Muscle layer of duodenum (tissue), 2 donors: Measurements from ENCODE around the gene RCL1.

Experiments
- H3K27ac ChIP-seq: one replicate; pipeline ENCODE4 v1.7.0; 2013; ENCODE audit warnings: mild to moderate bottlenecking, low read length
- H3K27me3 ChIP-seq: one replicate; pipeline ENCODE4 v1.7.0; 2013; ENCODE audit warnings: low read depth, mild to moderate bottlenecking, control low read depth, low read length
- H3K36me3 ChIP-seq, 2 donors: one replicate each; pipeline ENCODE4 v1.7.0; 2013; ENCODE audit warnings: low read length in 2 of 2, control low read depth in 1 of 2, mild to moderate bottlenecking in 1 of 2; ENCODE audit not compliant: insufficient read depth in 2 of 2, control insufficient read depth in 1 of 2
- H3K4me1 ChIP-seq, 2 donors: one replicate each; pipeline ENCODE4 v1.7.0; 2013; ENCODE audit warnings: low read length in 2 of 2, mild to moderate bottlenecking in 2 of 2, control low read depth in 1 of 2, moderate library complexity in 1 of 2; ENCODE audit not compliant: insufficient read depth in 2 of 2, control insufficient read depth in 1 of 2
- H3K4me3 ChIP-seq, 2 donors: one replicate each; pipeline ENCODE4 v1.7.0; 2013; ENCODE audit warnings: low read length in 2 of 2, low read depth in 1 of 2, mild to moderate bottlenecking in 1 of 2
- H3K9me3 ChIP-seq, 2 donors: one replicate each; pipeline ENCODE4 v1.7.0; 2013; ENCODE audit warnings: low read length in 2 of 2, control low read depth in 1 of 2, mild to moderate bottlenecking in 1 of 2; ENCODE audit not compliant: control insufficient read depth in 1 of 2
- donor health status: healthy.

Gene RCL1

DNA sequence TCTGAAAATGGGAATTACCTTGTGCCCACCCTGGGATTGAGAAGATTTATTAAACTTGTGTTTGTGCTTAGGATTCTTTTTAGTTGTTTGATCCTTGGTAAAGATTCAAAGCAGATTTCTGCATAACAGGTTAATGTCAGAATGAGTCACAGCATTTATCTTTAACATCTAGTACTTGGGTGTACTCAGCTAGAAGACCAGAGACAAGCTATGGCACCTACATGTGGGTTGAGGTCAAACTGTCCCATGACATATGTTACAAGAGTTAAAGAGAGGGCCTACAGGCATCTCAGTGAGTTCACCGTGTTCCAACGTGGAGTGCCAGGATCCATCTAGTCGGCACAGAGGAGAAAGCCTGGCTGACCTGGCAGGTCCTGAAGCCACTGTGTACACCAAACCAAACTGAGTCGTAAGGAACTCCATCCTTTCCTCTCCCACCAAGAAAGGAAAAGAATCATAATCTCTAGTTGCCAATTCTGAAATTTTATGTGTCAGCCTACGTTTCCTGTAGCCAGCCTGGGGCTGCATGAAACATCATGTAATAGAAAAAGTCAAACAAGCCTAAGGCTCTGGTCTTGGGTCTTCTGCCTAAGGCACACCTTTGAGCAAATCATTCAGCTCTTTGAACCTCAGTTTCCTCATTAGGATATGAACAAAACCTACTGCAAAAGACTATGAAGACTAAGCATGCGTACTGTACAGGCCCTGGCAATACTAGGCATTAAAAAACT lies 73.7 kb downstream of the RCL1 start:
- no peak overlapping the region for H3K27ac ChIP-seq

DNA sequence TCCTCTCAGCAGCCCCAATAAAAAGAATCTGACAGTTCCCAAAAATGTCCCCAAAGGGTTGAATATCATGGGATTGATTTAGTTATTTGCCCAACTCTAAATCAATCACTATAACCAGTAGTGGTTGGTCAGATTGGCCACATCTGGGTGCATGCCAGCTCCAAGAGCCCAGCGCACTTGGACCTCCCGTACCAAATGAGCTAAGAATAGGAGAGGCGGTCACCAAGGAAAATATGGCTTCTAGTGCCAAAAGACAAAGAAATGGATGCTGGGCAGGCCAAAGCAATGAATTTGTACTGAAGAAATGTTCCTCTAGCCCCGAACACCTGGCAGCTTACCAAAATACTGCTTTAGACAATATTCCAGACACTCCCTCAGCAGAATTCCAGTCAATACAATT lies 80.3 kb downstream of the RCL1 start:
- Histone ChIP-seq H3K36me3 (peaks cover 0 to 7% of the 10 kb centered on the region in 2 donors), H3K9me3 (no peaks in the 10 kb centered on the region), H3K4me3 (no peak overlapping the region), H3K27me3 (no peaks in the 10 kb centered on the region), H3K27ac (no peak overlapping the region), H3K4me1 (no peaks in the 10 kb centered on the region)

More for the DNA sequence above, 73.7 kb downstream of the RCL1 start:
- no peaks in the 10 kb centered on the region for H3K27me3 ChIP-seq
- no peaks in the 10 kb centered on the region for H3K9me3 ChIP-seq
- no peak overlapping the region for H3K4me3 ChIP-seq
- H3K36me3 ChIP-seq: peaks cover 0 to 8% of the 10 kb centered on the region in 2 donors
- no peaks in the 10 kb centered on the region for H3K4me1 ChIP-seq

DNA sequence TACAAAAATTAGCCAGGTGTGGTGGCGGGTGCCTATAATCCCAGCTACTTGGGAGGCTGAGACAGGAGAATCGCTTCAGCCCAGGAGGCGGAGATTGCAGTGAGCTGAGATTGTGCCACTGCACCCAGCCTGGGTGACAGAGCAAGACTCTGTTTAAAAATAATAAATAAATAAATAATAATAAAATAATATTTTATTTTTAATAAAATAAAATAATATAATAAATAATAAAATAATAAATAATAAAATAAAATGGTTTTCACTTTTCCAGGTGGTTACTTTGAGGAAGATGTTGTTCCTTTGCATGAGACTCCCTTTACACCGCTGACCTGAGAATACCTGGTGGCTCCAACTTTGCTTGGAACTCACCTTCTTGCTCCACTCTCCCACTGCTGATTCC lies 82.8 kb downstream of the RCL1 start:
- Histone ChIP-seq H3K9me3 (no peaks in the 10 kb centered on the region), H3K27ac (no peak overlapping the region), H3K36me3 (peaks cover 0 to 4% of the 10 kb centered on the region in 2 donors), H3K4me3 (no peak overlapping the region), H3K4me1 (no peaks in the 10 kb centered on the region), H3K27me3 (no peaks in the 10 kb centered on the region)

DNA sequence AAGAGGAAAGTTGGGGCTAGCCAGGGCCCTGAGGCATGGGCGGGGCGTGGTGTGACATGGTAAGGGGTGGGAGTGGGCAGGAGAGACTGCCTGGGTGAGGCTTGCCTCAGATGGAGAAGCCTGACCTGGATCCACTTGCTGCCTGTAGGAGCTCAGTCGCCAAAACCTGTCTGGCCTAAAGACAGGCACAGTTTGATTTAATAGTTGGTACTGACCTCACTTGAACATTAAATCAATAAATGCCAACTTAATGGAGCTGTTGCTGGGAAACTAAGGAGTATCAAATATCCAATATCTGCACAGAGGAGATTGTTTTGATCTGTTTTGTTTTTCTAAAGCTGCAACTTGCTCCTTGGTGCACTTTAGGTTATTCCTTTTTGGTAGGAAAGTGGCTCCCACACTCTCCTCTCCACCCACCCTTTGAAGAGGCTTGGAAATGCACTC lies 86.4 kb downstream of the RCL1 start:
- Histone ChIP-seq H3K27ac (no peak overlapping the region), H3K4me1 (no peaks in the 10 kb centered on the region), H3K27me3 (no peaks in the 10 kb centered on the region), H3K36me3 (peaks cover 0 to 4% of the 10 kb centered on the region in 2 donors), H3K9me3 (no peaks in the 10 kb centered on the region), H3K4me3 (no peak overlapping the region)

DNA sequence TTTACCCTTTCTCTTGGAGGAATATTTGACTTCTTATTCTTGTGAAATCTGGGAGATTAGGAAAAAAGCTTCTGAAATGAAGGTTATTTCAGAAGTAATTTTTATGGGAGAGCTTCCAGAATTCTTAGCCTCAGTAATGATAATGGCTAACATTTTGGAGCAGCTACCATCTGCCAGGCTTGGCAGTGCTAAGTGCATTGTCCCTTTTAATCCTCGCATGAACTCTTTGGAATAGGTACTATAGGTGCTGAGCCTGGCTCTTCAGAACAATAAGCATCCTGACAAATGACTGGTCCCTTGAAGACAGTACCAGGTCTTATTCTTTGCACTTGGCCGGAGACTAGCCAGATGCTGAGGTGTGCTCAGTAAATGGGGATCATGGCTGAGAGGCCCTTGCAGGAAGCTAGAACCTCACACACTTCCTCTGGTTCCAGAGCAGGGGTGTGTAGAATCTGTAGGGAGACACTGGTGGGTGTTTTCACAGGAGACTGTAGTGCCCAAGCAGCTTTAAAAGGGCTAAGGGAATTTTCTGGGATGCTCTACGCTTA lies 90.7 kb downstream of the RCL1 start:
- Histone ChIP-seq H3K4me1 (no peaks in the 10 kb centered on the region), H3K27me3 (no peaks in the 10 kb centered on the region)

DNA sequence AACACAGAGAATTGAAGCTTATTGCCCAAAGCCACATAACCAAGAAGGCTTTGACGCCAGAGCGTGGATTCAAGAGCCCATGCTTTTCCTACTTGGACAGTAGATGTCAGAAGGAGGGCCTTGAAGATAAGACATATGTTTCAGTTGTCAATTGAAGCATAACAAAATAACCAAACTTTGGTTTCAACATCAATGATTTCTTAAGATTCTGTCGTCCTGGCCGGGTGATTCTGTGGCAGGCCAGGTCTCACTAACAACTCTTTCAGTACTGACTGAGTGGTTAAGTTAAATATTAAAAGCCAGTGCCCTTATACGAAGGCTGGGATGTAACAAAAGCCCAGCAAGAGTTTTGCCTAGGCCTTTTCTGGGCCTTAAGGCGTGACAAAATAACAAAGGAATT lies 94.0 kb downstream of the RCL1 start:
- H3K4me1 ChIP-seq: no peaks in the 10 kb centered on the region
- no peak overlapping the region for H3K4me3 ChIP-seq
- no peak overlapping the region for H3K27ac ChIP-seq
- no peaks in the 10 kb centered on the region for H3K27me3 ChIP-seq
- H3K36me3 ChIP-seq: no peaks in the 10 kb centered on the region
- no peaks in the 10 kb centered on the region for H3K9me3 ChIP-seq

More for the DNA sequence above, 90.7 kb downstream of the RCL1 start:
- Histone ChIP-seq H3K36me3 (no peaks in the 10 kb centered on the region), H3K27ac (no peak overlapping the region), H3K9me3 (no peaks in the 10 kb centered on the region), H3K4me3 (no peak overlapping the region)

DNA sequence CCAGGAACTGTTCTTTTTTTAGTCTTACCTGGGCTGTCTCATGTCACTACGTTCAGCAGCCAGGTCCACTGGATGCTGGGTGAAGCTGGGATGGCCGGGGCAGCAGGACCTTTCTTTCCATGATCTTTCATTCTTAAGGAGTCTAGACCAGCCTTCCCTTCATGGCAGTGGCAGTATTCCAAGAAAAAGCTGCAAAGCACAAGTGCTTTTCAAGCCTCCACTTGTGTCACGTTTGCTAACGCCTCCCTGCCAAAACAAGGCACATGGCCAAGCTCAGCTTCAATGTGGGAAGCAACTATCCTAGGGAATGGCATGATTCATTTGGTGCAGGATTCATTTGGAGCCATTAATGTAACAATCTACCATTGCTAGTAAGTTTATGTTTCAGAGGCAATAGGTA lies 94.8 kb downstream of the RCL1 start:
- no peaks in the 10 kb centered on the region for H3K27me3 ChIP-seq
- H3K4me1 ChIP-seq: no peaks in the 10 kb centered on the region
- H3K4me3 ChIP-seq: no peak overlapping the region
- H3K27ac ChIP-seq: no peak overlapping the region
- H3K36me3 ChIP-seq: no peaks in the 10 kb centered on the region
- H3K9me3 ChIP-seq: no peaks in the 10 kb centered on the region

DNA sequence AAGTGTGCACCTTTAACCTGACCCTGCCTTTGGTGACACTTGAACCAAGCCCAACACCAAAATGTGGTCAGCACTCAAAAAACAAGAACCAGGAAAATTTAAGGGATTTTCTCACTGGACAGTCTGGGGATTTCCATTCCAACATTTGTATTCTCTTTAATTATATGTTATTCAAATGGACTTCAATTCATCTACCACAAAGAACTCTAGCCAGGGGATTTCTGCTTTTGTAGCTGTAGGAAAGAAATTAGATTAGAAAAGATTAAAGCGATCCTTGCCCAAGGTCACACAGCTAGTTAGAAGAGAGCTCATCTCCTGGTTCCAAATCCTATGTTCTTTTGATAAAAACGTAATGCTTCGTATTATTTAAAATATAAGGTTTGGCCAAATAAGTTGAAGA lies 97.5 kb downstream of the RCL1 start:
- Histone ChIP-seq H3K36me3 (no peaks in the 10 kb centered on the region), H3K4me1 (no peaks in the 10 kb centered on the region)

DNA sequence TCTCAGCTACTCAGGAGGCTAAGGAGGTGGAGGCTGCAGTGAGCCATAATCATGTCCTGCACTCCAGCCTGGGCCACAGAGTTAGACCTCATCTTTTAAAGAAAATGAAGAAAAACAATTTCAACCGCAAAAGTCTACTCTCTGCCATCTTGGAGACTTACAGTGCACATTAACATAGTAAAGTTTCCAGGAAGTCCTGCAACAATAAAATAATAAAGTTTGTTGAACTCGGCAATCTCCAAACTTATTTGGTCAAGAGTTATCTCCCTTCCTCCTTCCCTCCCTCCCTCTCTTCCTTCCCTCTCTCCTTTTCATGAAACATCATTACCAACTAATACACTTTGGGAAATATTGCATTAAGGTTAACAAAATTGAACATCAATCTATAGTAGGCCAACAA lies 98.2 kb downstream of the RCL1 start:
- H3K9me3 ChIP-seq: no peaks in the 10 kb centered on the region
- H3K4me3 ChIP-seq: no peak overlapping the region
- H3K36me3 ChIP-seq: no peaks in the 10 kb centered on the region
- H3K4me1 ChIP-seq: no peaks in the 10 kb centered on the region
- no peaks in the 10 kb centered on the region for H3K27me3 ChIP-seq
- no peak overlapping the region for H3K27ac ChIP-seq

More for the DNA sequence above, 97.5 kb downstream of the RCL1 start:
- Histone ChIP-seq H3K9me3 (no peaks in the 10 kb centered on the region), H3K4me3 (no peak overlapping the region), H3K27ac (no peak overlapping the region), H3K27me3 (no peaks in the 10 kb centered on the region)

DNA sequence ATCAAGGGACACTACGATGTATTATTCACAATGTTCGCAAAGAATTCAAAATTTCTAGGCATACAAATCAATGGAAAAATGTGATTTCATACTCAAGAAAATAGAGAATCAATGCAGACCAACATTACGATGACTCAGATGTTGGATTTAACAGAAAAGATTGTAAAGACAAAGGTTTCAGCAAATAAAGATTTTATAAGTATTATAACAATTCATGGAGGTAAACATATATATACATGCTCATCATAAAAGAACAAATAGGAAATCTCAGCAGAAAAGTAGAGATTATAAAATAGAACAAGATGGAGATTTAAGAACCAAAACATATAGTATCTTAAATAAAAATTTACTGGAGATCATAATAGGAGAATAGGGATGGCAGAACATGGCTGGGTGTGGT lies 98.9 kb downstream of the RCL1 start:
- H3K27me3 ChIP-seq: no peaks in the 10 kb centered on the region
- H3K27ac ChIP-seq: no peak overlapping the region
- no peak overlapping the region for H3K4me3 ChIP-seq
- no peaks in the 10 kb centered on the region for H3K36me3 ChIP-seq
- no peaks in the 10 kb centered on the region for H3K4me1 ChIP-seq
- H3K9me3 ChIP-seq: no peaks in the 10 kb centered on the region

DNA sequence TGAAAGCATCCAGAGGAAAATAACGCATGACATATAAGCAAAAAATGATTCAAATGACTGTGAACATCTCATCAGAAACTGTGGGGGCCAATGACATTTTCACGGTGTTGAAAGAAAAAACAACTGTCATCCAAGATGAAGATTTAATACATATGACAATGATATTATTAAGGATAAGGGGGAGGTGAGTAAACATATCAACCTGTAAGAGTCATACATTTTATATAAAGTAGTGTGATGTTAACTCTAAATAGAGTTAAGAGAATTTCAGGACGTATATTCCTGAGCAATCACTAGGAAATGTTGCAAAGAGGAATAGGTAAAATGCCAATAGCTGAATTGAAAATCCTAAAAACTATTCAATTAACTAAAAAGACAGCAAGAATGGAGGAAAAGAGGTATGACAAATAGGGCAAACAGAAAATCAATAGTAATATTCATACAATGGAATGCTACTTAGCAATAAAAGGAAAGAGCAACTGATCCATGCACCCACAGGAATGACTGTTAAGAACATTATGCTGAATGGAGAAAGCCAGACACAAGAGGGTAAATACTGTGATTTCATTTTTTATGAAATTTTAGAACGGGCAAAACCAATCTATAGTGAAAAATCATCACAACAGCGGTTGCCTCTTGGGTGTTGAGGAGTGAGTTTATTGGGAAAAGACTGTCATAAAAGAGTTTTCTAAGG lies 99.9 kb downstream of the RCL1 start:
- Histone ChIP-seq H3K27me3 (no peaks in the 10 kb centered on the region), H3K36me3 (no peaks in the 10 kb centered on the region), H3K27ac (no peak overlapping the region), H3K9me3 (peaks cover 0 to 3% of the 10 kb centered on the region in 2 donors), H3K4me1 (no peaks in the 10 kb centered on the region), H3K4me3 (no peak overlapping the region)
